ENCODE measurements around the gene FAM151A.

DNA sequence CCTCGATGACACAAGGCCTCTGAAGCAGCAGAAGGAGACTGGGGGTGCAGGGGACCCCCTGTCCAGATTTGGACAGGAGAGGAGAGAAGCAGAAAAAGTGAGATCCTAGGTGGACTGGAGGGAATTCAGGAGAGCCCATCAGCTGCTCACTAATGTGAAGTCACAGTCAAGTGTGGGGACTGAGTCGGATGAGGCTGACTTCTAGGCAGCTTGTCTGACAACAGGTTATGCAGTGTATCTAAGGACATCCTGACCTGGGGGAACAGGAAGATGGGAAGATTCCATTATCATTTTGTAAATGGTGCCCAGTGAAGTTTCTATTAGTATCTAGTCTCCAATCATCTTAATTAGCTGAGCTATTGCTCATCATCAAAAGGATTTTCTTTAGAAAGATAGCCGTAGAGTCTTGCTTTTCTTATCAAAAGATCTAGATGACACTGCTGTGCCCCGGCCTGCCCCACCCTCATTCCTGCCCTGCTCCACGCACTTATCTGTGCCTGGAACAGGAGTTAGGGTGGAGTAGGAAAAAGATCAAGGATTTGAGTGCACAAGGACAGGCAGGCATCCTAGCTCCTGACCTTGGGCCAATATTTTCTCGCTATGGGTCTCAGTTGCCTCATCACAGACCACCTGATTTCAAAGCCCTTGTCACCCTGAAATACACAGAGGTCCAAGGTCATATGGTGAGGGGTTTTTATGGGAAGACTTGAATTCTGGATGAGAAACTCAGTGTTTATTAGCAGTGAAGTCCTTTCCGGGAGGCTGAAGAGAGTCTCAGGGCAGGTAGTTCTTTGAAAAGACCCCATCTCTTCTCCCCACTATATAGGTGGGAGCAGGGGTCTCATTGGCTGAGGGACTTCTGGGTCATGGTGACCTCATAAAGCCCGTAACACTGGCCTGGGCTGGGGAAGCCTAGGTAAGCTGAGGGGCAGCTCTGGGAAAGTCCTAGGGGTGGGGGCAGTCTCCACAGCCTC, 17.8 kb upstream of the FAM151A start, which contains the start of gene MROH7:
- TF ChIP-seq EP300 (IDR thresholded peaks at IDR 0.05) (no peak), POLR2A (IDR thresholded peaks at IDR 0.05) (no peak)
